Kidney (tissue), 14 donors: ENCODE measurements around the gene RALGPS1. TPM values are rescaled to one million over a fixed set of nuclear protein-coding genes. Genes with fewer than 3 reads are reported as not detected.

Source experiments
- DNase-seq, 5 donors: peaks; one replicate each; pipeline ENCODE4 v3.0.0-alpha.2; 2013 to 2020
- FAIRE-seq: peaks from 2 replicates; lab custom pipeline; 2012; peaks lifted over from hg19 to GRCh38; lab: Jason Lieb, UNC
- H3K27ac ChIP-seq, 2 donors: one replicate each; pipeline ENCODE4 v1.7.0; 2013; ENCODE audit warnings: low read depth in 2 of 2, low read length in 2 of 2, inconsistent platforms in 1 of 2
- H3K27me3 ChIP-seq: one replicate; pipeline ENCODE4 v1.7.1; 2013; ENCODE audit warnings: low read length, inconsistent platforms; ENCODE audit not compliant: control insufficient read depth, insufficient read depth
- H3K36me3 ChIP-seq, 3 donors: one replicate each; pipeline versions ENCODE4 v1.7.0 to v1.7.1; 2013; ENCODE audit warnings: low read length in 3 of 3, control low read depth in 1 of 3, inconsistent platforms in 1 of 3; ENCODE audit not compliant: insufficient read depth in 3 of 3, control insufficient read depth in 2 of 3
- H3K4me1 ChIP-seq, 3 donors: one replicate each; pipeline versions ENCODE4 v1.7.0 to v1.7.1; 2013; ENCODE audit warnings: low read length in 3 of 3, inconsistent platforms in 1 of 3, low read depth in 1 of 3; ENCODE audit not compliant: control insufficient read depth in 2 of 3, insufficient read depth in 2 of 3
- H3K4me3 ChIP-seq, 3 donors: one replicate each; pipeline versions ENCODE4 v1.7.0 to v1.8.1; 2013; ENCODE audit warnings: low read length in 3 of 3, control low read depth in 1 of 3, inconsistent platforms in 1 of 3
- H3K9ac ChIP-seq, 3 donors: one replicate each; pipeline versions ENCODE4 v1.7.0 to v1.7.1; 2013; ENCODE audit warnings: low read length in 3 of 3, control low read depth in 1 of 3, inconsistent platforms in 1 of 3
- H3K9me3 ChIP-seq, 3 donors: one replicate each; pipeline versions ENCODE4 v1.7.0 to v1.7.1; 2013; ENCODE audit warnings: low read length in 3 of 3, control low read depth in 1 of 3, inconsistent platforms in 1 of 3; ENCODE audit not compliant: control insufficient read depth in 2 of 3, insufficient read depth in 1 of 3
- intact Hi-C: fragments of 100-400 bp; cut with DNase I; formaldehyde crosslinking; loops from one replicate; pipeline ENCODE4 v1.11.1; 2022
- polyA plus RNA-seq: library from polyadenylated mRNA; stranded (reverse); fragments of 350-450 nt; fragmentation: Illumina TruSeq; extraction: RNeasy Lipid Tissue Mini Kit (QIAGEN cat#74804); gene quantifications from one replicate; pipeline ENCODE4 v1.2.3, GENCODE V29; 2014; ENCODE audit warnings: low read depth, low replicate concordance; ENCODE audit not compliant: insufficient read depth
- total RNA-seq: library from RNA; stranded (reverse); fragmentation: NEBNext Ultra II Directional; extraction: Animal tissue kit (Norgen Biotek cat#: 25700); gene quantifications from one replicate; pipeline ENCODE4 v1.2.1, GENCODE V29; 2021
- TF ChIP-seq, protein P1 (sequence below): IDR thresholded peaks from 3 replicates; pipeline ENCODE4 v1.5.1; 2012; ENCODE audit warnings: mild to moderate bottlenecking, moderate library complexity, borderline replicate concordance; ENCODE audit not compliant: insufficient read depth; ENCODE audit errors: extremely low read depth
- donor health status: control.
- donor health status: control.
- donor health status: control.
- donor health status: control.
- donor health status: control.
- donor health status: DM: yes; HTN: yes; CAD: no.
- donor health status: Normal renal cell carcinoma (clear cell type).

Gene RALGPS1
- total and polyA plus RNA-seq, 2 donors from 2014 or later: 9.4 to 25.2 TPM

DNA sequence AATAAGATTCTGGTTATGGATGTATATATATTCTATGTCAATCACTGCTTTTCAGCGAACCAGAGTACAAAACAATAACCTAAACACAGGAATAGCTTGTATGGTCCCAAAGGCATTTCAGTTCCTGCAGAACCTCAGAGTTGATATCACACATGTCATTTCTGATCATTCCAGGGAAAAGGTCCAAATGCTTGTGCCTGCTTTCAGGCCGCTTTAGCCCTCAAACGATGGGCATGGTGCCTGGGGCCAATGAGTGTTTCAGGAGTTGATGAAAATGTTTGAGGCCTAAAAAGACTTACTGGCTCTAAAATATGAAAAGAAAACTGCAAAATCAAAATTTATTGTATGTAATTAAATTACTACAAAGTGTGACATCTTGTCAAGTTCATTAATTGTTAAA is 185.1 kb downstream of the RALGPS1 start:
- TF ChIP-seq, protein P1, sequence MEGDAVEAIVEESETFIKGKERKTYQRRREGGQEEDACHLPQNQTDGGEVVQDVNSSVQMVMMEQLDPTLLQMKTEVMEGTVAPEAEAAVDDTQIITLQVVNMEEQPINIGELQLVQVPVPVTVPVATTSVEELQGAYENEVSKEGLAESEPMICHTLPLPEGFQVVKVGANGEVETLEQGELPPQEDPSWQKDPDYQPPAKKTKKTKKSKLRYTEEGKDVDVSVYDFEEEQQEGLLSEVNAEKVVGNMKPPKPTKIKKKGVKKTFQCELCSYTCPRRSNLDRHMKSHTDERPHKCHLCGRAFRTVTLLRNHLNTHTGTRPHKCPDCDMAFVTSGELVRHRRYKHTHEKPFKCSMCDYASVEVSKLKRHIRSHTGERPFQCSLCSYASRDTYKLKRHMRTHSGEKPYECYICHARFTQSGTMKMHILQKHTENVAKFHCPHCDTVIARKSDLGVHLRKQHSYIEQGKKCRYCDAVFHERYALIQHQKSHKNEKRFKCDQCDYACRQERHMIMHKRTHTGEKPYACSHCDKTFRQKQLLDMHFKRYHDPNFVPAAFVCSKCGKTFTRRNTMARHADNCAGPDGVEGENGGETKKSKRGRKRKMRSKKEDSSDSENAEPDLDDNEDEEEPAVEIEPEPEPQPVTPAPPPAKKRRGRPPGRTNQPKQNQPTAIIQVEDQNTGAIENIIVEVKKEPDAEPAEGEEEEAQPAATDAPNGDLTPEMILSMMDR: no peak
- intact Hi-C loops: no loop called here
- no peak for DNase-seq
- Histone ChIP-seq H3K9ac (no peak overlapping the region), H3K27ac (no peak overlapping the region), H3K9me3 (no peaks in the 10 kb centered on the region), H3K36me3 (no peaks in the 10 kb centered on the region), H3K4me3 (no peak overlapping the region), H3K27me3 (no peaks in the 10 kb centered on the region), H3K4me1 (peaks cover 0 to 5% (median 0%) of the 10 kb centered on the region in 3 donors)
- no peak for FAIRE-seq

DNA sequence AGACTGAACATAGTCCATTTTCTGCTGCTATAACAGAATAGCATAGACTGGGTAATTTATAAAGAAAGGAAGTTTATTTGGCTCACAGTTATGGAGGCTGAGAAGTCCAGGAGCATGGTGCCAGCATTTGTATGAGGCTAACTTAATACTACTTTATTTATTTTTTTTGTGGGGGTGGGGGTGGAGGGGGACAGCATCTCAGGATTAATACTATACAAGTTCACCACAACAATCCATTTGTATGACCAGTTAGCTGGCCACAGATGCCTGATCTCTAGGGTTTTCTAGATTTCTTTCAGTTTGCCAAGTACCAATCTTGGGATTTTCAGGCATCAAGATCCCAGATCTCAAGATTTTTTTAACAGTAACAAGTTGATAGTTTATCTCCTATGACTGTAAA is 187.6 kb downstream of the RALGPS1 start:
- Histone ChIP-seq H3K9ac (no peak overlapping the region), H3K36me3 (no peaks in the 10 kb centered on the region), H3K4me3 (no peak overlapping the region), H3K27ac (no peak overlapping the region), H3K9me3 (no peaks in the 10 kb centered on the region), H3K4me1 (peaks cover 0 to 5% (median 0%) of the 10 kb centered on the region in 3 donors), H3K27me3 (no peaks in the 10 kb centered on the region)
- no peak for FAIRE-seq
- intact Hi-C loops: no loop called here
- TF ChIP-seq, protein P1: no peak
- no peak for DNase-seq

DNA sequence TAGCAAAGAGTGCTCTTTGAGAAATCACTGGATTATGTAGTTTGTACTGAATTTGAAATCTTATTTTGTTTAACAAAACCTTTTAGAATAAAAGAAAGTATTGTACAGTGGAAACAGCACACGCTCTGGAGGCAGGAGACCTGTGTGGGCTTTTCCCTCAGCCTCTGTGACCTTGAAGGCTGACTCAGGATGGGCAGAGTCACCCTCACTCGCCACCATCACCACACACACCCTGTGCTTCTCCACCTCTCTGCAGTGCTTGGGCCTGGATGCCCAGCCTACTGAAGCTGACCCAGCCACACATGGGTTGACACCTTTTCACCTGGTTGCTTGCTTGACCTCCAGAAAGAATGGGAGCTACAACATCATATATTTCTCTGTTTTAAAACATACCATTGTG is 188.2 kb downstream of the RALGPS1 start:
- H3K4me1 ChIP-seq: peaks cover 0 to 5% (median 0%) of the 10 kb centered on the region in 3 donors
- TF ChIP-seq, protein P1: no peak
- no peak overlapping the region for H3K4me3 ChIP-seq
- intact Hi-C loops: no loop called here
- H3K27ac ChIP-seq: no peak overlapping the region
- H3K9ac ChIP-seq: no peak overlapping the region
- no peak for DNase-seq
- no peak for FAIRE-seq
- no peaks in the 10 kb centered on the region for H3K36me3 ChIP-seq
- no peaks in the 10 kb centered on the region for H3K27me3 ChIP-seq
- H3K9me3 ChIP-seq: no peaks in the 10 kb centered on the region
